Activated effector memory CD4-positive, alpha-beta T cell treated with anti-CD3 and anti-CD28 coated beads, Interleukin-2, amount 50 U/mL, for 16 hours (primary cell): ENCODE results near the gene TRPM1.

Source experiments
- DNase-seq: peaks from one replicate; pipeline ENCODE4 v3.0.0-alpha.2; 2020

TRPM1 gene

DNA sequence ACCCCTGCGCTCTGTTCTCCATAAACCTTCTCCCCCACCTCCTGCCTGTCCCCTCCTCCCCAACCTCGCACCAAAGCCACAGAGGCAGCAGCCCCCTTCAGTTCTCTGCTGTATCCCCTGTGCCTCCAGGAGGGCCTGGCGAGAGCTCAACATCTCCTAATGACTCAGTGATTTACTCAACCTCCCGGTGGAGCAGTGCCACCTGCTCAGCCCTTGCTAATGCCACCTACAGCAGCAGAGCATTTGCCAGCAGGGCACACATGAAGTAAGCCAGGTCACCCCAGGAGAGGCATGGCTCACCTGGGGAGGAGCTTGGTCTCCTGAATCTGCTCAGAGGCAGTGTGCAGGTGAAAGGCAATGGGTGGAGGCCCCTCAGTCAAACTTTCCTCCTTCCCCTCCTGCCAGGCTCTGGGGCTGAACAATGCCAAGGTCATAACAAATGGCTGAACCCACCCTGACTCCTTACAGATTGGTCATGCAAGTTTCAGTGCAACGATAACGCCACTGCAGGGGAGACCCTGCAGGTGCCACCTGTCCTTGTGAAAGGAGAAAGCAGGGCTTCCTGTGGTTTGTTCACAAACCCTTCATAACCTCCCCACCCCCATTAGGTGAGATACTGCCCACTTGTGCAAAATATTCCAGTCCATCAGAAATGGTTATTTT is 19.8 kb downstream of the TRPM1 start:
- no peak for DNase-seq

DNA sequence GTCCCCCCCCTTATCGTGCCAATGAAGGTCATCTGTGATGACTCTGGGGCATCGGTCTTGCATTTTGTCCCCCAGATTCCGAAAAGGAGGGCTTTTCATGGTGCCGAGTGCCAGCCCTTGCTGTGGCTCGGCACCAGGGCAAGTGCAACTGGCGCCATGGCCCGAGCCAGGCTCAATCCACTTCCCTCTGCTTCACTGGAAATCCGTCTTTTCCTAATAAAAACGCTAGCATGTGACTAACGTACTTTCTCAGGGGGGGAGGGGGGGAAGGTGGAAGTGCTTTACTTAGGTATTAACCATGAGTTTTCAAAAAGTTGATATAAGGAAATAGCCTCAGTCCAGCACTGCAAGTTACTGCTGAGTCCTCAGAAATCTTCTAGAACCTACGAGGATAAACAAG is 20.5 kb downstream of the TRPM1 start:
- DNase-seq = no peak

DNA sequence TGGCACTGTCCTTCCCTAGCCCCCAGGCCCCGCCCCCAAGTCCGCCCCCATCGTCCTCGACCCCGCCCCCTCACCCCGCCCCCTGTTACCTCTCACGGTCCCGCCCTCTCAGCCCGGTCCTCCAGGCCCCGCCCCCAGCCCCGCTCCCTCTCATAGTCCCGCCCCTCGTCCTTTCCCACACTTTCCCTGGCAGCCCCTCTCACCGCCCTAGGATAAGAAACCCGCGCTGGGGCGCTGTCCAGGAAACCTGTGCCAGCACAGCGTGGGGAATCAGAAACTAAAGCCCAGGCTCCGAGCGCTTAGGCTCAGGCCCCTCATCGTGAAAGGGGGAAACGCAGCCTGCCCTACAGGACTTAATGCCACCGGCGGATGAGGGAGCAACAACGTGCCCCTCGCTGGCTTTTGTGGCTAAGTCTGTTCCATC is 20.9 kb downstream of the TRPM1 start:
- no peak for DNase-seq

DNA sequence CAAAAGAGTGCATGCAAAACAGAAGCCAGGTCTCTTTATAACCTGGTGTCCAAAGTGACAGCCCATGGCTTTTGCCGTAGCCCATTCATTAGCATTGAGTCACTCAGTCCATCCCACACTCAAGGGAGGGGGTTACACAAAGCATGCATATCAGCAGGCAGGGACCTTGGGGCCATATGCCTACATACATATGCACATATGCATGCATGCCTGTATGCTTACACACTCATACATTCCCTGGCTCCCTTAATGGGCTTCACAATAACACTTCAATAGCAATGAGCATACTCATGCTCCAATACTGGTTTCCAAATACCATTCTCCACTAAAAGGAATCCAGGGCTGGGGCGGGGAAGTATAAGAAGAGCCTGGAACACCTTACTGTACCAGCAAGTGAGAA is 22.0 kb downstream of the TRPM1 start:
- no peak for DNase-seq

DNA sequence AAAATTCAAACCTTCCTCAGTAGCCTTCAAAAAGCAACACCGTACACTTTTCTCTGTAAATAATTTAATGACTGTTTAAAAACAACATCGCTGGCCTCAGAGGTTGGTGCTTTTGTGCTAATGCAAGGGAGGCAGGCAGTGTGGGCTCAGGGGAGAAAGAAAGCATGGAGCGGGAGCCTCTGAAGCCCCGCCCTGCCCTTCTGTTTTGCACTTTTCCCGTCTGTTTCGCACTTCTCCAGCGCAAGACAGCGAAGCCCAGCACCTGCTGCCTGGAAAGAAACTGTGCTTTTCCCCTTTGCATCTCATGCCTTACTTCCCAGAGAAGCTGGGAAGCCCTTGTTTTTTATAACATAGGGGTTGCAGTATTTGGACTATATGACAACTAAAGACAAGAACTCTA is 23.1 kb downstream of the TRPM1 start:
- DNase-seq = no peak

DNA sequence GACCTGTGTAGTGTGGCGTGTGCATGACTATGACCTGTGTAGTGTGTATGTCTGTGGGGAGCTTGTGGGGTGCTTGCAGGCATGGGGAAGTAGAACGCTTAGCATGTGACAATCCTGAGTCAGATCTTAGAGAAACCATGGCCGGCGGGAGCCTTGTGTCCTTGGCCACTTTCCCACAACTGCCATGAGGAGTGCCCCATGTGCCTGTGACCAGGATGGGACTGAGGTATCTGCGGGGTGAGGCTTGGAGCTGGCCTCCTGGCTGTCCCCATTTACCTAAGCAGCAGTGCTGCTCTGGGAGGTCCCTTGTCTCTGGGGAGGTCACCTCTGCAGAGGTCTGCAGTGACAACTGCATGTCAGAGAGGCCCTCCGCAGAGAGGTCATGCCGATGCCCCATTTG is 23.6 kb downstream of the TRPM1 start:
- DNase-seq = no peak

DNA sequence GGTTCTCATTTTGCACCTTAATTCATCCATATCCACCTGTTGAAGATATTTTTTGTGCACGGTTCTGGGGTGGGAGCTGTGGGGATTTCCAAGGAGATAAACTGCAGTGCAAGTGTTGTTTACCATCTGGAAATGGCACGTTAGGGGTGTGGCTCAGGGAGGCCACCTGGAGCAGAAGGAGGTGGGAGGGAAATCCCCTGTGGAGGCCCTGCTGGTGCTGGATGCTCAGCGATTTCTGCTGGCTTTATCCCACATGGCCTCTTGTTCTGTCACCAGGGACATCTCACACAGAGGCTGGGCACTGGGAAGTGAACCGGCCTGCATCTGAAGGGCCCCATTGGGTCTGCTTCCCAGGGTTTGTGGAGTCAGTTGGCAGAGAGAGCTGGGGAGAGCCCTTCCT is 24.3 kb downstream of the TRPM1 start:
- DNase-seq = no peak

DNA sequence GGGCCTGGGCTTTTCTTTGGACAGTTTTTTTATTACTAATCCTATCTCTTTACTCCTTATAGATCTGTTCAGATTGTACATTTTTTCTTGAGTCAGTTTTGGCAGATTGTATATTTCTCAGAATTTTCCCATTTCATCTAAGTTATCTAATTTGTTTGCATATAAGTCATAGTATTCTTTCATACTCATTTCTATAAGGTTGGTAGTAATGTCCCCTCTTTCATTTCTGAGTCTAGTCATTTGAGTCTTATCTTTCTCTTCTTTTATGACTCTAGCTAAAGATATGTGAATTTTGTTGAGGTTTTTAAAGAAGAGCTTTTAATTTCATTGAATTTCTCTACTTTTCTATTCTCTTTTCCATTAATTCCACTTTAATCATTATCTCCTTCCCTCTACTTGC is 27.2 kb downstream of the TRPM1 start:
- no peak for DNase-seq

DNA sequence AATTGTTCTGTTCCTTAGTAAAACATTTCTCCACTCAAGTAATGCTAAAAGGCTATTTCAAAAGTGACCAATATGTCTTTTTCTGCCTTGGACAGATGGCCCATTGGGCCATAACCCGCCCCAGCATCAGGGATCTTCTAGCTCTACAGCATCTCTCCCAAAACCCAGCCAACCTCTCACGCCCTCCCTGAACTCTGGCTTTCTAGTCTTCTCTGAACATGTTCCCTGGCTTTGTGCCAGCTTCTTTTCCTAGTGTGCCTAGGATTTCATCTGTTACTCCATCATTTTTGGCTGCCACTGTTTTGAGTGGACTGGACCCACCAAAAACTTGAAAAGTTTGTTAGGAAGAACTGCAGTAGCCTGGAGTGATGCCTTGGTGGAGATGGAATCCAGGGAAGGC is 30.7 kb downstream of the TRPM1 start:
- DNase-seq = no peak

DNA sequence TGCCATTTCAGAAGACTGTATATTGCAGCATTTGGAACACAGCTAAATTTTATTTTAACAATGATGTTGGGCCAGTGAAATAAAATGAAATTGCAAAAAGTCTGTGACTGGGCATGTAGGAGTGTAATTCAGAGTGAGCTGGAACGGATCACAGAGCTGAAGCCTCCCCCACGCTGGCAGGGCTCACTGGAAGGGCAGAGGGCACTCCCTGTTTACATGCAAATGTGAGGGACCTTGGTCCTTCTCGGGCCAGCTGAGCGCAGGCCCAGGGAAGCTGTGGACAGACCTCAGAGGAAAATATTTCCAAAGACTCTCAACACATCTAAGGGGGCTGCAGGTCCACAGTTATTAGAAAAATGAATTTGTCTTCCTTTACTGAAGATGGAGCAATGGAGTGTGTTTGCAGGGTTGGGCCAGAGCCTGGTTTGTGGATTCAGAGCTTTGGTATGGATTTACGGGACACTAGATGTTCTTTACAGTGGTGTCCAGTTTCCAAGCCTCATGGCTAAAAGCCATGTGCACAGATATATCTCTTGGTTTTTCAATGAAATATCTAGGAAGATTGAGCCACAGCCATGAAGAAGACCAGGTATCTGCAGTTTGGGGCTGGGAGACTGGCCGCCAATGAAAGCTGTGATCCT is 32.0 kb downstream of the TRPM1 start:
- no peak for DNase-seq

DNA sequence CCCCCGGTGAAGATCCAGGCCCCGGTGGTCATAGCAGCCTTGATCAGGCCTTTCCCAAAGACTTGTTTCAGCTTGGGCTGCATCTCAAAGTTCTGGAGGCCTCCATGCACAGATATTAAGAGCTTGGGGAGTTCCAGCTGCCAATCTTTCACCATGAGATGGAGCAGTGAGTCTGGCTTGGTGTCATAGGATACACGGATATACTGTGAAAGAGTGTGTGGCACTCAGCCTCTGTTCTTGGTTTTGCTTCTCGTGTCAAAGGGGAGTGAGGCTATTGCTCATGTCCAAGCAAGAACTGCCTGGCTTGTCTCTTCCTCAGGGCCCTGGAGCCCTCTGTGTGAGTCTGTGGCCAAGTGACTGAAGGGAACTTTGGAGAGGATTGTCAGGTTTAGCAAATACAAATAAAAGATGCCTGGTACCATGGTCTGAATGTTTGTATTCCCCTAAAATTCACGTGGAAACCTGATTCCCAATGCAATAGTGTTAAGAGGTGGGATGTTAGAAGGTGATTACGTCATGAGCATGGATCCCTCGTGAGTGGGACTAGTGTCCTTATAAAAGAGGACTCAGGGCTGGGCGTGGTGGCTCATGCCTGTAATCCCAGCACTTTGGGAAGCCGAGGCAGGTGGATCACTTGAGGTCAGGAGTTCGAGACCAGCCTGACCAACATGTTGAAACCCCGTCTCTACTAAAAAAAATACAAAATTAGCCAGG is 33.5 kb downstream of the TRPM1 start:
- no peak for DNase-seq

DNA sequence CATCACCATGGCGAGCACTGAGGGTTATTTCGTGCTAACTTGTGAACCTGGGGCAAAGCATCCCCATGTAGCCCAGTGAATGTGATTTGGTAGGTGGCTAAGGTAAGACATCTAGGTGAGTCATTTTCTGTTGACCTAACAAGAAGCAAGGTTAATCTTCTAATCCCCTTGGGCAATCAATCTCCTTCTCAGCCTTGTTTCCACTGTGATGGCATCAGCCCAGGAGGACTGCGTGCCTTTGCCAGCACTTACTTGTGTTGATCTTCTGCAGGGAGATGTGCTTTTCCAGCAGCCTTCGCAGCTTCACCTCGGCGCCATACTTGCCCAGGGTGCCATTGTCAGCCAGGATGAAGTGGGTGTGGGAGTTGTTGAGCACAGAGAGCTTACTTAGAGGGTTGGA is 35.7 kb downstream of the TRPM1 start:
- no peak for DNase-seq

DNA sequence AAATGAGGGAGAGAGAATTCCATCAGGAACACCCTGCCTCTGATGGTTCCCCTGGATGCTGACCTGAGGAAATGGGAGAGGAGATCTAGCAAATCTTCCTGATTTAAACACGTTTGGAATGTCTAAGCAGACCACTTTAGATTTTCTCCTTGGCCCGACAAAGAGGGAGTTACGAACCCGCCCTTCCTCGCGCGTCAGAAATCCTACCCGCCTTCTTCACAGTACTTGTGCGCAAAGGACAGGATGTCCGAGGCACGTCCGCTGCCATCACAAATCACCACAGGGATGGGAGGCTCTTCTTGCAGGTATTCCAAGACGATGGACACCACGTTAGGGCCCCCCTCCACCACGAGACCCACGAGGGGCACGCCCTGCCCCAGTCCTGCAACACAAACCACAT is 38.6 kb downstream of the TRPM1 start:
- DNase-seq = no peak

DNA sequence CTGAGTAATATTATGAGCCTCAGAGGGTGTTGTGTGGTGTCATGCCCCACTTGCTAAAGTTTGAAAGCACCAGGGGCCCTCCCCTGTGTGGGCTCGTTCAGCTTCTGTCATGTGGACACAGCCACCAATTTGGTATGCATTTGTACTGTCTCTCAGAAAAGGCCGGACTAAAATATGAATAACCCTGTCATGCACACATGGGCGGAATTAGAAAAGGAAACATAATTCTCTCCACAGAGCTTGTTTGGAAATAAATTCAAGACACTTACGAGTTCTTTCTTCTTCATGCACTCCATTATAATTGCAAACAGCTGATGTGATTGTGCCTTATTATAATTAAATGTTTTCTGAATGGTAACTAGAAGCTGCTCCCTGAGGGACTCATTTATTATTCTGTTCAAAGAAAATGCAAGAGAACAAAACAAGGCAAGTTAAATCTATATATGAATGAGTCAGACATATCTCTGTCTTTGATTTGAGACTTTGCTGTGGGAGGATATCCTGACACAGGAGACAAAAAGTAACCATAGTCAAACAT is 39.1 kb downstream of the TRPM1 start:
- DNase-seq = no peak

DNA sequence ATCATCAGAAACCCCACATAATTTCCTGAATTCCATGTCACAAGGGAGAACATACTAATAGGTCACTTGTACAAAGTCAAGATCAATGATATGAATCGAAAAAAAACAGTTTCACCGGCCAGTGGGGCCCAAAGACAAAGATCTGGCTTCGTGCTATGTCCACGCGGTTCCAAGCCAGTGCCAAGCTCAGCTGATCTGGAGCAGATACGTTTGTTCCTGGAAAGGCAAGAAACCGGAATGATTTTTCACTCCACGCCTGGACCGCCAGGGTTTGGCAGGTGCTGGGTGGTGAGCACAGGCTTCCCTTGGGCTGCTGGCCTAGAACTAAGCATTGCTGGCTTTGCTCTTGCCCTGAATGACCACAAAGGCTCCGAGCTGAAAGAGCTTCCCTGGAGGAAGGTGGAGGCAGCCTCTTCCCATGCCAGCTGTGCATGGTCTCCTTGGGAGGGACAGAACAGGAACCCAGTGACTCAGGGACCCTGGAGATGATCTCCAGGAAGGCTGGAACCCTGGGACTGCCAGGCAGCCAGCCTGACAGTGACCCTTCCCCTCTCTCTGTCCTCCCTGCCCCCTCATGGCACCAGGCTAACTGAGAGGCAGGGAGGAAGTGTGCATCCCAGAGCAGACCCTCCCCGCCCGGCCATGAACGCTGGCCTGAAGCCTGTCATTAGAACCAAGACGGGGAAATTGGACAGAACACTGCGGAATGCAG is 40.9 kb downstream of the TRPM1 start:
- DNase-seq = no peak

DNA sequence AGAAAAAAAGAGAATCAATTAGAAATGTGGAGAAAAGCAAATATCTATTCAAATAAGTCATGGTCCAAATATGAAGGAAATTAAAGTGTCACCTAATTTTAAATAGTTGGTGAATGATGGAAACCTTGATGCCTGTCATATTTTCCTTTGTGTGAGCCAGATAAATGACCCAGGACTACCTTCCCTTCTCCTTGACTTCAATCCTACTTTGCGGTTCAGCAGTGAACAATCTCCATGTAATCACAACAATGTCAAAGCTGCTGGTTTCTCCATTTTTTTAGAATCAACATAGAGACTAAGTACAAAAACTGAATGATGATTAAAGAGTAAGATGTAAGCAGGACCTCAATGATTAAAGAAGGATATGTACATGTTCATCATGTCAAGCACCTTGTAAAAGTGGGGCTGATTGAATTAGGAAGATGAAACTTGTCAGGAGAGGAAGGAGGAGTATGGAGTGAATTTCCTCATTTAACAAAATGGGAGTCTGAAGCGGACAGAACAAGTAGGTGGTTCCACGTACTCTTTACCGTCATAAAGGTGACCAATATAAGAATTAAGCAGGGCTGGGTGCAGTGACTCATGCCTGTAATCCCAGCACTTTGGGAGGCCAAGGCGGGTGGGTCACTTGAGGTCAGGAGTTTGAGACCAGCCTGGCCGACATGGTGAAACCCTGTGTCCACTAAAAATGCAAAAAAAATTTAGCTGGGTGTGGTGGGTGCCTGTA is 43.1 kb downstream of the TRPM1 start:
- DNase-seq = no peak

DNA sequence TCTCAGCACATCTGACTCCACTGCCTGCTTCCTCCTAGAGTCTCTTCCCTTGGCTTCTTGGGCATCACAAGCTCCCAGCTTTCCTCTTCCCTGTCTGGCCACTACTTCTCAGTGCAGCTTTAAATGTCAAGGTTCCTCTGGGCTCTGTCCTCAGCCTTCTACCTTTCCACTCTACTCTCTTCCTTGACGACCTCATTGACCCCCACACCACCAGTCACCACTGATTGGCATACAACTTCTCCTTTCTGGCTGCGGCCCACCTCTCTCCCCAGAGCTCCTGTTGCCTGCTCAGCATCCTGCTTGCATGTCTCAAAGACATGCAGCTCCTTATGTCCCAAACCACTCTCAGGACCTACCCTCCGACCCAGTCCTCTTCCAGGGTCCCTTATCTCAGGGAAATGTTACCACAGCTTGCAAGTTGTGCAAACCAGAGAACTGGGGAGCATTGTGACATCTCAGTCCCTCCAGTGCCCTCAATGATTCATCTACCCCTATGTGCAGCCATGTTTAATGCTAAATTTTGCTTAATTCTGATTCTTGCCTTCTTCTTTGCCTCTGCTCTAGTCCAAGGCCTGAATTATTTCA is 49.9 kb downstream of the TRPM1 start:
- no peak for DNase-seq

DNA sequence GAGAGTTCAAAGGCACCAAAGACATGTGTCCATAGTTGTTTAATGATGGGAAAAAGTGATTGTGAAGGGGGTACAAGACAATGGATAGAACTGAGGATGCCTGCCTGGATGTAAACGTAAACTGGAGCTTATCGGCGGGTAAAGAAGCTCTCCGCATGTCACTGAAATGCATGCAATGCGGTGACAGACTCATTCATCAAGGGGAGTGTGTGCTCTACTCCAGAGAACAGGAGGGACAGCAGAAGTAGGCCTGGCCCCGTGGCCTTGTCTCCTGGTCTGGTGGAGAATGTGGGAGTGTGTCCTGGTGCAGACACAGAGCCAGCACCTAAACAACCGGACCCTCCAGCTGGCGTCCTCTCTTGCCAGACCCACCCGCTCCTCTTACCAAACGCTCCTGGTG is 50.6 kb downstream of the TRPM1 start:
- DNase-seq = no peak

DNA sequence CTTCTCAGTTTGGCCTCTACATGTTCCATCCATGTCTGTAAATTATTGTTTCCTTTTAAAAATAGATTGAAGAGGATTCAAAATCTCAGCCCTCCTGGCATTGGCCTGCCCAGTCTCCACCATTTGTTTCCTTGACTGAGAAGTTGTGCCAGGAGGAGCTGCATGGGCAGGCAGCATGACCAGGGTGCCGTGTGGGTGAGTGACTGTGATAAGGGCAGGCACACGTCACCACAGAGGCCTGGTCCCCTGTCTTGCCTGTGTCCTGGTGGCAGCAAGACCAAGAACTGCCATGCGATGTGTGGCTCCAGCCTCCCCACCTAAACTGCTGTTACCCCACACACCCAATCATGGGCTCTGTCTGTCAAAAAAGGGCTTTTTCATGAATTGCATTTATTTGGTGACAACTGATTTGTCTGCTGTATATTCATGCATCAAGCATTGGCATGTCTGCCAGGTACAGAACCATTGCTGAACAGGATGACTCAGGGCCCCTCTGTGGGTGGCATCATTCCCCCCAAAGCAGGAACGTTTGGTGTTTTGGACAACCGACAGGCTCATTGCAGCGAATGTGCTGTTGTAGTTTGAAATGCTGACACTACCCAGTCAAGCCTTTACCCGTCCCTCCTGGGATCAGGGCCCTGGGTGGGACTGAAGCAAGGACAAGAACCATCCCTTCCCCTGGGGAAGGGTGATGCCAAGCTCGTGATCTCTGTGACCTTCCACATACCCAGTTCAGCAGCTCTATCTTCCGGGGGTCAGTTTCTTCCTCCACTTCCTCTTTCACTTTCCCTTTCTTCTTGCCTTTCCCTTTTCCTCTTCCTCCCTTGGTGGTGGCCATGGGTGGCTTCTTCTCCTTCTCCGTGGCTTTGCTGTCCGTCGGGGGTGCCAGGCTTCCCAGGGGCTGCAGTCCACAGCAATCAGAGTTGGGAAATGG is 51.6 kb downstream of the TRPM1 start:
- no peak for DNase-seq

DNA sequence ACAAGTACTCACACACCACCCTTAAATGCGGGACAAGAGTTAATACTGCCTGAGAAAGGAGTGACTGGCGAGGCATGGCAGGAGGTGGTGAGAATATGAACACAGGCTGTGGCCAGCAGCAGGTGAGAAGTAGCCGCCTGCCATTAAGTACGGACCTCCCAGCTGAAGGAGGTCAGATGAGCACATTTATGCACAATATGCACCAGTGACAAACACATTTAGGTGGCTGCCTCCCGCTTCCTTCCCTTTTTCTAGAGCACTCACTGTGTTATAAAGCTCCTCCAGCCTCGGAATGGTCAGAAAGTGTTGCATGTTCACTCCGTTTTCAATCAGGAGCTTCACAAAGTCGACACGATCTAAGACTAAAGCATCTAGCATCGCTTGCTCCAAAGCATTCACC is 52.4 kb downstream of the TRPM1 start:
- DNase-seq = no peak

DNA sequence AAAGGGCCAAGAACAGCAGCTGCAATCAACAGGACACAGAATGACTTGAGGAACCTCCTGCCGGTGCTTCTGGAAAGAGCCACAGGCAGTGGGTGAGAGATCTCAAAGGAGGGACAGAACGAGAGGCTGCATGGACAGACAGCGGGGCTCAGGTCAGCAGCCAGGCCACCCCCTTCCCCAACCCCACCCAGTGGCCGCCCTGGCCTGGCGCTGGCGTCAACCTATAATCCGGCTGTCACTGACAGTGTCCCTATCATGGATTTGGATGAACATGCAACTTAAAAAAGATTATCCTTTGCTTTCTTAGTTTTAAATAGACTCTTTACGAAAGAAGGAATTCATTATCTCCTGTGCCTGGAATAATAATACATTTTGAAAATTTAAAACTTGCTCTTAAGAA is 54.1 kb downstream of the TRPM1 start:
- no peak for DNase-seq
